Fibroblast of skin of left biceps (primary cell): Measurements from ENCODE around the gene C20orf141.
"Not testable (repeated sequence)": the region's sequence is repeated elsewhere in the genome, so short reads cannot be mapped to it uniquely, and the experiment has no call there.

Experiments
- DNase-seq, 2 experiments: peaks; one replicate each; pipeline ENCODE4 v3.0.0-alpha.2; 2013; ENCODE audit warnings: low read depth in 2 of 2

C20orf141 gene

GRCh38 chr20:2820084-2820895 is 5.5 kb downstream of the C20orf141 start:
- peak in 1 of 2 experiments; percentile 55 for DNase-seq

- DNase-seq = no peak
Observed at GRCh38 chr20:2820896-2821869, 6.4 kb downstream of the C20orf141 start.

DNA sequence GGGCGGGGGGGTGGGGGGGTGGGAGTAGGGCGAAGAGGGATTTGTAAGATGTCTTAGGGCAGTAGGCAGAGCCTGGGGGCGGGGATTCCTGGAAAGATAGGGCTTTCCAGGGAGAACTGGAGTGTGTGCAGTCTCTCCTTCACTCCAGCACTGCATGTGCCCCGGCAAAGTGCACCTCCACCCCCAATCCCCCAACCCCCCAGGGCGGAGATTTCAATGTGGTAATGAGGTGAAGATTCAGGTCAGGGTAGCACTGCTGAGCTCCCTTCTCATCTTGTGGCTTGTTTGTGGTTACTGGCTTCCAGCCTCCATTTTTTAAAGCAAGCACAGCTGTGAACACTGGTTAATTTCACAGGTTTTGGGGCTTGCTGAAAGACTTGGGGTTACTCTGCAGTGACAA is 7.3 kb downstream of the C20orf141 start:
- DNase-seq = no peak

DNA sequence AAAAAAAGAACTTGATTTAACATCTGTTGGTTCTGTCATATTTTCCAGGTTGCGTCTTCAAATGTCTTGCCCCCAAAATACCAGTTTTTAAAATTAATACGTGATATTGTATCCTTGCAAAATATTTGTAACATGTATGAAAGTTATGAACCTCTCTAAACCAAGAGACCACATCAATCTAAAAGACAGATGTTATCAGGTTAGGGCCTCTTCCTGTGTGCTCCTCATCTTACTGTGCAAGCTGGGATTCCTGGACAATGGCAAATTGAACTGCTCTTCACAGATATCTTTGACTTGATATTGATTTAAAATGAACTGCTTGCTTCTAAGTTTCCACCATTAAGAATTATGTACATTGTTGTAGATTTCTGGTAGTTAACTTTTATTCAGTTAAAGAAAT is 11.0 kb downstream of the C20orf141 start:
- no peak for DNase-seq

- DNase-seq = no peak
Observed at GRCh38 chr20:2826655-2827054, 11.9 kb downstream of the C20orf141 start.

GRCh38 chr20:2829376-2829775 is 14.6 kb downstream of the C20orf141 start:
- no peak for DNase-seq

- DNase-seq = not testable (repeated sequence)
Observed at GRCh38 chr20:2831206-2831605, 16.4 kb downstream of the C20orf141 start.

GRCh38 chr20:2833761-2834160 is 19.0 kb downstream of the C20orf141 start:
- no peak for DNase-seq

GRCh38 chr20:2834401-2835110 is 19.8 kb downstream of the C20orf141 start:
- no peak for DNase-seq

DNA sequence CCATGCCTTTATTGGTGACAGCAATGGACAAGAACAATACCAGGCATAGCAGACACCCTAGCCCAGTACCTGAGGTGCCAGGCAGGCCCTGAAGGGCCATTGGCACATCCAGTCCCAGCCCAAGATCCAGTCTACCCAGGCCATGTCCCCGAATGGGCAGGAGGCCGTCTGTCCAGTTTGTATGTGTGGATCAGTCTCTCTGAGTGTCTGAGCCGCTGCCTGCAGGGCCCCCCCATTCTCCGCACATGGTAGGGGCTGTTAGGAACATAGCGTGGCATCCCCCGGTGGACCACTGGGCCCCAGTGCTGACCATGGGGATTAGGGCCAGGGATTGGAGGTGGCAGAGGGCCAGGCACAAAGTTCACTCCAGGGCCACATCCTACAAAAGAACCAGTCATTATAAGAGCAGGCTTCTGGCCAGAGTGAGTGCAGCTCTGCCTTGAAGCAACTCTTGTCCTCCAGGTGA is 20.6 kb downstream of the C20orf141 start:
- no peak for DNase-seq

- DNase-seq = no peak
Observed at GRCh38 chr20:2836035-2836434, 21.2 kb downstream of the C20orf141 start.

DNA sequence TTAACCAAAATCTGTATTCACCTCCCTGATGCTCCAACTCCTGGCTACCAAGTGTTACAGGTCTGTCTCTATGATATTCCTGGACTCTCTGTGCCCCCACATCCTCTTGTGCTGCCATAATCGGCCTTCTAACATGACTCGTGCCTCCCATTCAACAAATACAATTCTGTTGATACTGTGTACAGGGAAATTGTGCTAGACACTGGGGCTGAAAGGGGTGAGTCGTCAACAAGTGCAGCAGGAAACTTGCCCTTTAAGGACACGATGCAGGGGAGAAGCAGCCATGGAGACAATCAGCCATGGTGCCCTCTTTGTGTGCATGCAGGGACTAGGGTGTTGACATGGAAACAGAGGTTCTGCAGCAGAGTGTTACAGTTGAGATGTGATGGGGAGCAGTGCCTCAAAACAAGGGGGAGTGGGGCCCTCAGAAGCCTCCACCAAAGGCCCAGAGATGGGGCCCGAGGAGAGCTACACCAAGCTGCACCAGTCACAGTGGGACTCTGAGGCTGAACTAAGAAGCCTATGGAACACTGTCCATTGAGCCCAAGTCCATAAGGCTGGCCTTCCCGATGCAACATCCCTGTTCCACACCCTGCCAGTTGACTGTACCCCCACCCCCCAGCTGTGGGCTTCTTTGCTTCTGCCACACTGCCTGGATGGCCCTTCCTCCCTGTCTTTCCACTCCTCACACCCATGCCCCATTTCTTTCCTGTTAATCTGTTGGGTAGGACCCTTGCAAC is 22.6 kb downstream of the C20orf141 start:
- DNase-seq = no peak

GRCh38 chr20:2838170-2838797 is 23.5 kb downstream of the C20orf141 start:
- DNase-seq = no peak

- DNase-seq = no peak
Observed at GRCh38 chr20:2838847-2839671, 24.3 kb downstream of the C20orf141 start.

DNA sequence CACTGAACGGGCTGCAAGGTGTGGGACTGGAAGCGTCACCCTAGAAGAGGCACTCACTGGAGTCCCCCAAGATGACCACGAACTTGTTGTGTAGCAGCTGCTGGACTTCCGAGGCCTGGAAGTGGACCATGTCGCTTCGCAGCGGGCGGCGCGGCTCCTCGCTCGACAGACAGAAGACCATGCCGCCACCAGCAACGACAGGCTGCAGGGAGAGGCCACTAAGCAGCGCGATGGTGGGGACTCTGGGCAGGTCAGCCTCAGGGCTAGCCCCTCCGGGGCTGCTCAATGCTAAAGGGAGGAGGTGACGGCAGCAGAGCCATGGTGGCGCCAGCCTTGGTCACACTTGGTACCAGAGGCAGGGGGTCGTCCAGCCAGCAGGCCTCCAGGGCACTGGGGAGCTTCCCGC is 24.9 kb downstream of the C20orf141 start:
- DNase-seq = no peak

DNA sequence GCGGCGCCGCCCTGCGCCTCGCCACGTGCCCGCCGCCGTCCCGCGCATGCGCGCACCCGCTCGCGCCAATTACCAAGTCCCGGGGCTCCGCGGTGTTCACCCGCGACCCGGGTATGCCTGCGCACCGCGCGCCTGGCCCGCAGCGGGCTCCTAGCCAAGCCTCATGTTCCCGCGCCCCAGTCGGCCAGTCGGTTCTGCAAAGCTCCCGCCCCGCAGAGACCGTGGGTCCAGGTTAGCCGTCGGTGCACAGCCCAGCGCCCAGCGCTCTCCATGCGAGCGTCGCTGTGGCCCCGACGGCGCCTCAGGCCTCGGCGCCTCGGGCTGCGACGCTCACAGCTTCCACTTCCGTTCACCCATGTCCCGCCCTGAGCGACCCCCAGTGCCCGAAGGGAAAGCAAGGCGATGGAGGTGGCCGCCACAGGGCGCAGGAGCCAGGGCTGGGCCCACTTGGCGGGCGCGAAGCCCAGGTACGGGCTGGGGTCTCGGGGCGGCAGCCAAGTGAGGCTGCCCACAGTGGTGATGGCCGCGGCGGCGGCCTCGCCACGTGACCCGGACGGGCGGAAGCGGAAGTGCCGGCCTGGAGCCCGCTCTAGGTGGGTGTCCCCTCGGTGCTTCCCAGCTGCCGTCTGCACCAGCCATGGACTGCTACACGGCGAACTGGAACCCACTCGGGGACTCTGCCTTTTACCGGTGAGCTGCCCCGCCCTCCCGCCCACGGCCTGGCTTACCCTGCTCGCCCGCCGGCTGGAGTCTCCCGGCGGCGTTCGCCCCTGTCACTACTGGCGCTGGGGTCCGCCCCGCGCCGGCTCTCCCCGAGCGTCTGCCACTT is 25.6 kb downstream of the C20orf141 start, which contains the start of the genes PCED1A and VPS16:
Gene PCED1A (minus strand): TSS at position 518 of the 829 bp plus-strand sequence. CDS start 743 bp downstream, outside the sequence.
Gene VPS16 (plus strand): TSS at position 608 of the 829 bp plus-strand sequence. CDS start 30 bp downstream, at position 638.
- DNase-seq = peak; percentile 54 to 58

DNA sequence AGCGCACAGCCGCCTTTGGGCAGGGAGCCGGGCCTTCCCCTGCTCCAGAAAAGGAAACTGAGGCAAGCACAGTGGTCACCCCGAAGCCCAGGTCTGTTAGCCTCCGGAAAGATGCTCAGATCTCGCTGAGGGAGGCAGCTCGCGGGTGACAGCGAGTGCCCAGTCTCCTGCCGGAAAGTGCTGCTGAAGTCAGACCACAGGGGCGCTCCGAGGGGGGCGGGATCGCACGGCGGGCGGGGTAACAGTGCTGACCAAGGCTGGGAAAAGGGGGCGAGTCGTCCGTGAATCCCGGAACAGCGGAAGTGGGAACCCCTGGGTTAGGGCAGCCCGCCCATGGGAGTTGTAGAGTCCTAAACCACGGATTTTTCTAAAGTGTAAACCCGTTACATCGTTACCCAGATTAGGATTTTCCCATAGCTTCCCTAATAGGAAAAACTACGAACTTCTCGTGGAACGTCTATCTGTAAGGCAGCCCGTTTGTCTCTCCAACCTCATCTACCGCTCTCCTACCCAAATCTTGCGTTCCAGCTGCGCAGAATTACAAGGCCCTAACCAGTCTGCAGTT is 26.3 kb downstream of the C20orf141 start:
- DNase-seq = peak in 1 of 2 experiments; percentile 15

DNA sequence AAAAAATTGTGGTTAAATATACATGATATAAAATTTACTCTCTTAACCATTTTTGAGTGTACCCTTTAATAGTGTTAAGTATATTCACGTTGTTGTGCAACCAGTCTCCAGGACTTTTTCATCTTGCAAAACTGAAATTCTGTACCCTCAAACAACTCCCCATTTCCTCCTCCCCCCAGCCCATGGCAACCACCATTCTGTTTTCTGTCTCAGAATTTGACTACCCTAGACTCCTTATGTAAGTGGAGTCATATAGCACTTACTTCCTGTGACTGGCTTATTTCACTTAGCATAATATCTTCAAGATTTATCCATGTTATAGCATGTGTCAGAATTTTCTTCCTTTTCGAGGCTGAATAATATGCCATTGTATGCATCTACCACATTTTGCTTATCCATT is 30.8 kb downstream of the C20orf141 start:
- DNase-seq = no peak
